Skin epidermis (tissue), 12 donors: Measurements from ENCODE around the gene MYH10.
A peak's percentile ranks its signal among the peaks of the same experiment; 100 is the strongest.

Source experiments
- H3K27ac ChIP-seq, 21 experiments: fragments of 200-600 bp; sonication (generic) in 11 of 21; one replicate each; pipeline ENCODE4 v1.5.0; 2020; ENCODE audit warnings: mild to moderate bottlenecking in 3 of 21, inconsistent platforms in 2 of 21, moderate library complexity in 2 of 21
- H3K4me3 ChIP-seq, 7 experiments: fragments of 200-600 bp; sonication (generic) in 2 of 7; one replicate each; pipeline ENCODE4 v1.5.0; 2020; ENCODE audit warnings: inconsistent platforms in 2 of 7, mild to moderate bottlenecking in 2 of 7, moderate library complexity in 1 of 7

The MYH10 gene

GRCh38 chr17:8436169-8436843, 194.2 kb downstream of the MYH10 start:
- Histone ChIP-seq H3K4me3 (peak overlapping the region; percentile 69 to 100 (median 91)), H3K27ac (peak overlapping the region; percentile 95 to 100 (median 99))

- H3K27ac ChIP-seq, result peak within 1 kb of the TSS; percentile 95 to 100 (median 99)
- peak within 1 kb of the TSS; percentile 69 to 100 (median 91) for H3K4me3 ChIP-seq
Measured at GRCh38 chr17:8435245-8436168, 195.0 kb downstream of the MYH10 start, which contains the start of gene NDEL1. NDEL1 (plus strand) TSS chr17:8435884; CDS start chr17:8444272, 8,388 bp downstream.

GRCh38 chr17:8430966-8431365, 199.6 kb downstream of the MYH10 start:
- peak overlapping the region in 18 of 21 experiments; percentile 18 to 89 (median 73) for H3K27ac ChIP-seq
- no peak overlapping the region for H3K4me3 ChIP-seq

- Histone ChIP-seq H3K4me3 (no peak overlapping the region), H3K27ac (peak overlapping the region in 13 of 21 experiments; percentile 3 to 85 (median 38))
Measured at GRCh38 chr17:8426802-8427201, 203.7 kb downstream of the MYH10 start.

- Histone ChIP-seq H3K27ac (peak overlapping the region in 14 of 21 experiments; percentile 19 to 89 (median 56)), H3K4me3 (no peak overlapping the region)
Measured at GRCh38 chr17:8426094-8426720, 204.3 kb downstream of the MYH10 start.
